ENCODE results near the gene QRFP. TPM values are rescaled to one million over a fixed set of nuclear protein-coding genes. Genes with fewer than 3 reads are reported as not detected.

Gene QRFP
- total RNA-seq, 2 experiments from 2014 or later = not detected

DNA sequence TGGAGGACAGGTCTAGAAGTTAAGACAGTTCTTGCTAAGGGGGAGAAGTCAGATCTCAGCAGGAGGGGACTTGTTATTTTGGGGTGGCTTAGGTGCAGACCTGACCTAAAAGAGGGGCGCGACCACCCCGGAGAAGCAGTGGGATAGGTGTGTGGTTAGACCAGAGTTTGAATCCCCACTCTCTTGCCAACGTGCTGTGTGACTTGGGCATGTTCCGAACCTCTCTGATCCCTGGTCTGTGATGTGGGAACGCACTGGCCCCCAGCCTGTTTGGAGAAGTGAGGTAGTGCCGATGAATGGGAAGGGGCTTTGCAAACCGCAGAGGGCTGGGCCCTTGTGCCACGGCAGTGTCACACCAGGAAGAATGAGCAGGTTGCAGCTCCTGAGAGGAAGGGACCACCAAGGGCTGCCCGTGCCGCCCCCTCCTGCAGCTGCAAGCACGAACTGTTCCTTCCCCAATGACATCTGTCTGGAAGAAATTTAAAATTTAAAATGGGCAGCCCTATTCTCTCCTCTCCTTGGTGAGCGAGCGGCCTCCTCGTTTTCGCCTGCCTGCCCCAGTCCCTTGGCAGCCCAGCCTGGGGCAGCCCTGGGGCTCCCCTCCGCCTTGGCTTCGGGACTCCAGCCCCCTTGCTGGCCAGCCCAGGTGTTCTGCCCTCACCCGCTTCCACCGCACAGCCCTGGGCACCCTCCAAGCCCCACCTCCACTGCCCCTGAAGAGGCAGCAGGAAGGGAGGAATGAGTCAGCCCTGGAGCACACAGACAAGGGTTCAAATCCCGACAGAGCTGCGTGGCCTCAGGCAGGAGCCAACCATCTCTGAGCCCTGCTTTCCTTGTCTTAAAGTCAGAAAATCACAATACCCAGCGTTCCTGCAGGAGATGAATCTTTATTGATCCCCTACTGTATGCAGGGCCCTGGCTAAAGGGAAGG is 40.8 kb upstream of the QRFP start:
- no peaks in the 10 kb centered on the region for H3K36me3 Mint-ChIP-seq
- peaks cover 10% of the 10 kb centered on the region for H3K4me1 Mint-ChIP-seq
- H3K4me3 Mint-ChIP-seq = peak overlapping the region; percentile 24
- no peak overlapping the region for H3K27ac Mint-ChIP-seq
- peaks cover 67% of the 10 kb centered on the region for H3K27me3 Mint-ChIP-seq
- no peak for DNase-seq
- H3K9me3 Mint-ChIP-seq (ENCODE audit: low read depth) = no peaks in the 10 kb centered on the region
- ATAC-seq = no peak
- CTCF ChIA-PET = interaction anchor here (1.1 to 1.3 kb wide), 2 partner anchors 20 to 237 kb away, joined by 4 to 6 read pairs; no protein-coding TSS in a partner anchor

- H3K9me3 Mint-ChIP-seq (ENCODE audit: low read depth) = no peaks in the 10 kb centered on the region
- no peak for ATAC-seq
- H3K27ac Mint-ChIP-seq = no peak overlapping the region
- H3K36me3 Mint-ChIP-seq = no peaks in the 10 kb centered on the region
- no peak overlapping the region for H3K4me3 Mint-ChIP-seq
- DNase-seq = no peak
- peaks cover 67% of the 10 kb centered on the region for H3K27me3 Mint-ChIP-seq
- CTCF ChIA-PET = interaction anchor here (1.1 to 1.3 kb wide), 2 partner anchors 21 to 236 kb away, joined by 4 to 6 read pairs; no protein-coding TSS in a partner anchor
- peaks cover 10% of the 10 kb centered on the region for H3K4me1 Mint-ChIP-seq
Observed at GRCh38 chr9:130936285-130937117, 39.9 kb upstream of the QRFP start.

DNA sequence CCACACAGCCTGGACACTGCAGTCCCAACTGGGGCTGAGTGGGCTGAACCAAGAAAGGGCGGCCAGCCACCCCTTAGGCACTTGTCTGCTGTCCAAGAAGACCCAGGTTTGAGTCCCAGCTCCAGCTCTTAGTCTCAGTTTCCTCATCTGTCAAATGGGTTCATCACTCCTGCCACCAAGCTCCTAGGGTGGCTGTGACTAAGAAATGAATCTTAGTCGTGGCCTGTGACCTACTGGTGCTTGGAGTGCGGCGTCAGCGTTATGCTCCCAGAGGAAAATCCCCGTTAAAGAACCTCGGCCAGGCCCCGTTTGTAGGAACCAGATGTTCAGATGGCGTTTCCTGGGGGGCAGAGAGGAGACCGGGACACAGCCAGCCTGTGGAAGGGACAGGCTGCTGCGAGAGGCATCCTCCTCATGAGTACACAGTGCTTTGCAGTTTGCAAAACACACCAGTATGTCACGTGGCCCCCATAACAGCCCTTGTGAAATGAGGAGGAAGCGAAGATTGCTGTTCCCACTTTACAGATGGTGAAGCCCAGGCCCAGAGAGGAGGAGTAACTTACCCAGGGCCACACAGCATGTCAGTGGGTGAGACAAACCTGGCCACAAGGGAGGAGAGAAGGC is 39.1 kb upstream of the QRFP start:
- CTCF ChIA-PET = interaction anchor here (1.3 kb wide), 1 partner anchor 235 kb away, joined by 6 read pairs; no protein-coding TSS in a partner anchor
- DNase-seq = no peak
- peaks cover 62% of the 10 kb centered on the region for H3K27me3 Mint-ChIP-seq

GRCh38 chr9:130934702-130935647 is 38.4 kb upstream of the QRFP start:
- Mint-ChIP-seq H3K4me3 (no peak overlapping the region), H3K4me1 (peaks cover 5% of the 10 kb centered on the region), H3K27ac (no peak overlapping the region), H3K27me3 (peaks cover 54% of the 10 kb centered on the region), H3K36me3 (no peaks in the 10 kb centered on the region), H3K9me3 (ENCODE audit: low read depth) (no peaks in the 10 kb centered on the region)
- CTCF ChIA-PET = no interaction called here
- ATAC-seq (no peak), DNase-seq (no peak)

More for the DNA sequence above, 39.1 kb upstream of the QRFP start:
- H3K9me3 Mint-ChIP-seq (ENCODE audit: low read depth) = no peaks in the 10 kb centered on the region
- no peak for ATAC-seq
- no peak overlapping the region for H3K27ac Mint-ChIP-seq
- H3K4me3 Mint-ChIP-seq = no peak overlapping the region
- peaks cover 8% of the 10 kb centered on the region for H3K4me1 Mint-ChIP-seq
- H3K36me3 Mint-ChIP-seq = no peaks in the 10 kb centered on the region

DNA sequence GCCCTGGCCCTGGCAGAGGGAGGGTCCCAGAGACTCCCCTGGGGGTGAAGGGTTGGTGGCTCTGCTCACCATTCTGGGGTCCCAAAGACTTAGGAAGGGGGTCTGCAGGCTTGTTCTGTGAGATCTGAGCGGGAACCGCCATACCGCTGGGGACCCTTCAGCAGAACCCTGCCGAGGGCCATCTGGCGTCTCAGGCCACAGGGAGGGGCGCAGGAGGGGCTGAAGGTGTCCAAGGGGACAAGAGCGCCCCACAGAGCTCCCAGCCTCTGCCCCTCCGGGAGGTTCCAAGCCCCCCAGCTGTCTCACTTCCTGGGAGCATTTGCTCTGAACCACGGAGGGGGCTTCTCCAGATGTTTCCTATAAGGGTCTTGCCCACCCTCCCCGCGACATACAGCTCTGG is 37.6 kb upstream of the QRFP start:
- H3K27me3 Mint-ChIP-seq = peaks cover 53% of the 10 kb centered on the region
- H3K4me1 Mint-ChIP-seq = peaks cover 5% of the 10 kb centered on the region
- CTCF ChIA-PET = no interaction called here
- no peaks in the 10 kb centered on the region for H3K36me3 Mint-ChIP-seq
- no peak overlapping the region for H3K27ac Mint-ChIP-seq
- ATAC-seq = no peak
- no peak overlapping the region for H3K4me3 Mint-ChIP-seq
- no peaks in the 10 kb centered on the region for H3K9me3 Mint-ChIP-seq (ENCODE audit: low read depth)
- DNase-seq = no peak

GRCh38 chr9:130933114-130934046 is 36.8 kb upstream of the QRFP start:
- DNase-seq (no peak), ATAC-seq (no peak)
- Mint-ChIP-seq H3K27me3 (peaks cover 50% of the 10 kb centered on the region), H3K27ac (no peak overlapping the region), H3K4me1 (peaks cover 3% of the 10 kb centered on the region), H3K9me3 (ENCODE audit: low read depth) (no peaks in the 10 kb centered on the region), H3K4me3 (no peak overlapping the region), H3K36me3 (no peaks in the 10 kb centered on the region)
- CTCF ChIA-PET = interaction anchor here (0.8 kb wide), 1 partner anchor 49 kb away, joined by 3 read pairs; no protein-coding TSS in a partner anchor

GRCh38 chr9:130932255-130933079 is 35.9 kb upstream of the QRFP start:
- H3K27ac Mint-ChIP-seq = no peak overlapping the region
- no peak for DNase-seq
- ATAC-seq = no peak

DNA sequence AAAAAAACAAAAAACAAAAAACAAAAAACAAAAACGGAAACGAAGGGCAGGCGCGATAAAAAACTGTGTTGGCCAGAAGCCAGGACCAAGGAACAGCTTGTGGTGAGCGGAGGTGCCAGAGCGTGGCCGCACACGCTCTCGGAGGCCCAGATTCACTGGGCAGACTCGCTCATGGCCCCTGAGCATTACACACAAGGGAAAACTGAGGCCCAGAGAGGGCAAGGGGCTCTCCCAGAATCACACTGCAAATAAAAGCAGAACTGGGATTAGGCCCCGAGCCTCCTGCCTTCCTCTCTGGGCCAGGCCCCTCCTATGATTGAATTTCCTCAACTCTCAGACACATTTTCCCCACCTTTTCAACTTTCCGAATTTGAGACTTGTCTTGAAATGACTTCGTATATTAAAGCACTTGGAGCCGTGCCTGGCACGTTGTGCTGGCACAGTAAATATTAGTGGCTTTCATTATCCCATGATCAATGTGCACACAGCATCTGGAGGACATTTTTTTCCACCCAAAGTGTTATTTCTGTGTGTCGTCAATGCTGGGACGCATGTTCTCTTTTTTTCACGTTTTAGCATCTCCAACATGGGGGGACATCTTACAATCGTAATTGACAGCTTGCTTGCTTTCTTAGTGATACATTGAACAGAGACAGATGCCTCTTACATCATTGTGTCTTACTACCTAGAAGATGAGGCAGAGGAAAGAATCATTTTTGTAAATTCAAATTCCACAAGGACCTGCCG is 35.1 kb upstream of the QRFP start:
- H3K27ac Mint-ChIP-seq = no peak overlapping the region
- no peak for DNase-seq
- no peaks in the 10 kb centered on the region for H3K36me3 Mint-ChIP-seq
- H3K27me3 Mint-ChIP-seq = peaks cover 37% of the 10 kb centered on the region
- H3K4me1 Mint-ChIP-seq = no peaks in the 10 kb centered on the region
- CTCF ChIA-PET = no interaction called here
- H3K4me3 Mint-ChIP-seq = no peak overlapping the region
- ATAC-seq = no peak
- no peaks in the 10 kb centered on the region for H3K9me3 Mint-ChIP-seq (ENCODE audit: low read depth)

More at GRCh38 chr9:130932255-130933079, 35.9 kb upstream of the QRFP start:
- H3K4me3 Mint-ChIP-seq = no peak overlapping the region
- CTCF ChIA-PET = interaction anchor here (0.8 kb wide), 1 partner anchor 50 kb away, joined by 3 read pairs; no protein-coding TSS in a partner anchor
- no peaks in the 10 kb centered on the region for H3K4me1 Mint-ChIP-seq
- peaks cover 45% of the 10 kb centered on the region for H3K27me3 Mint-ChIP-seq
- no peaks in the 10 kb centered on the region for H3K9me3 Mint-ChIP-seq (ENCODE audit: low read depth)
- H3K36me3 Mint-ChIP-seq = no peaks in the 10 kb centered on the region

DNA sequence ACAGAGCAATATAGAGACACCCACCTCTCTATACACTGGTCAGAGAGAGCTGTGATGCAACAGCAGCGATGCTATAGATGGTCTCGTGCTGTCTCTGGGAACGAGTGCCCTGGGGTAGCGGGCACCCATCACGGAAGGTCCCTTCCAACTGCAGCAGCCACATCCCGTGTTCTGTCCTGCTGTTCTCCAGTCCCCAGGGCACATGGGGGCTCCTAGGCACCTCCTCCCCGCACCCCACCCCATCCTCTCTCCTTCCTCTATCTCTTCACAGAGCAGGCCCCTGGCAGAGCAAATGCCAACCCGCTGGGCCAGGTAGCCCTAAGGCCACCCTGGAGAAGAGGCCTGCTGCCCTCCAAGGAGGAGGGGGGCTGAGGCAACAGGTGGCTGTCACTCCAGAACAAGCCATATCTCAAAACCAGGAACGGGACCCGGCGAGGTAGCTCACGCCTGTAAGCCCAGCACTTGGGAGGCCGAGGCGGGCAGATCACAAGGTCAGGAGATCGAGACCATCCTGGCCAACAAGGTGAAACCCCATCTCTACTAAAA is 34.3 kb upstream of the QRFP start:
- no peaks in the 10 kb centered on the region for H3K9me3 Mint-ChIP-seq (ENCODE audit: low read depth)
- peaks cover 31% of the 10 kb centered on the region for H3K27me3 Mint-ChIP-seq
- DNase-seq (no peak), ATAC-seq (no peak)
- no peak overlapping the region for H3K4me3 Mint-ChIP-seq
- no peaks in the 10 kb centered on the region for H3K36me3 Mint-ChIP-seq
- H3K27ac Mint-ChIP-seq = no peak overlapping the region
- CTCF ChIA-PET = no interaction called here
- H3K4me1 Mint-ChIP-seq = no peaks in the 10 kb centered on the region

GRCh38 chr9:130930132-130930803 is 33.7 kb upstream of the QRFP start:
- DNase-seq (no peak), ATAC-seq (no peak)
- H3K36me3 Mint-ChIP-seq = no peaks in the 10 kb centered on the region
- no peak overlapping the region for H3K4me3 Mint-ChIP-seq
- H3K27me3 Mint-ChIP-seq = peaks cover 32% of the 10 kb centered on the region
- no peak overlapping the region for H3K27ac Mint-ChIP-seq
- CTCF ChIA-PET = interaction anchor here (0.6 kb wide), 1 partner anchor 799 kb away, joined by 3 read pairs; no protein-coding TSS in a partner anchor
- H3K4me1 Mint-ChIP-seq = no peaks in the 10 kb centered on the region
- no peaks in the 10 kb centered on the region for H3K9me3 Mint-ChIP-seq (ENCODE audit: low read depth)
